Measurements from ENCODE around the gene EPYC. TPM values are rescaled to one million over a fixed set of nuclear protein-coding genes. Genes with fewer than 3 reads are reported as not detected.

Gene EPYC
- total RNA-seq, result not detected in 2 replicates

GRCh38 chr12:91004872-91005271 lies at the start of gene EPYC:
EPYC (minus strand) TSS chr12:91004972; CDS start chr12:91002565, 2,407 bp downstream.

GRCh38 chr12:90954921-90955320 lies 49.9 kb downstream of the EPYC start, which contains the start of gene CCER1:
CCER1 (minus strand) TSS chr12:90955176; CDS start chr12:90954742, 434 bp downstream.

Other genes with a start within 250 kb of the EPYC start
- not detected in 2 replicates for gene CCER1, start 49.8 kb downstream of the EPYC start, total RNA-seq
- not detected in 2 replicates for gene KERA, start 53.1 kb upstream of the EPYC start, total RNA-seq
- under 0.01 TPM in 1 of 2 replicates, not detected in the other for gene LUM, start 106.5 kb upstream of the EPYC start, total RNA-seq
- gene DCN, start 177.8 kb upstream of the EPYC start, total RNA-seq, result under 0.01 TPM in 1 of 2 replicates, not detected in the other

Measured in nasal cavity respiratory epithelium epithelial cell of viscerocranial mucosa (primary cell).